Fibroblast of the aortic adventitia (primary cell): ENCODE measurements around the gene TREH. TPM values are rescaled to one million over a fixed set of nuclear protein-coding genes. Genes with fewer than 3 reads are reported as not detected.
"Not testable (repeated sequence)": the region's sequence is repeated elsewhere in the genome, so short reads cannot be mapped to it uniquely, and the experiment has no call there.

Source experiments
- DNase-seq: peaks from one replicate; pipeline ENCODE4 v3.0.0-alpha.2; 2010; ENCODE audit warnings: low read depth
- H3K4me3 ChIP-seq: 2 replicates; pipeline ENCODE4 v1.5.1; 2011; ENCODE audit warnings: low read depth, mild to moderate bottlenecking, control low read depth, low read length, moderate library complexity
- CTCF ChIP-seq: IDR thresholded peaks from 2 replicates; pipeline ENCODE4 v1.5.1; 2011; ENCODE audit warnings: mild to moderate bottlenecking, low read length, control low read depth, inconsistent platforms; ENCODE audit not compliant: insufficient read depth
- total RNA-seq: library from RNA; depleted of rRNA; stranded (reverse); fragments of >200 nt; gene quantifications from 2 replicates; pipeline ENCODE4 v1.2.3, GENCODE V29; 2012; ENCODE audit warnings: low replicate concordance

Gene TREH
- total RNA-seq, 1 donor: not detected

- TF ChIP-seq CTCF: no peak
- H3K4me3 ChIP-seq: no peak overlapping the region
- peak; percentile 30 for DNase-seq
Observed at GRCh38 chr11:118691926-118692830, 12.7 kb upstream of the TREH start.

- no peak for TF ChIP-seq CTCF
- no peak for DNase-seq
- no peak overlapping the region for H3K4me3 ChIP-seq
Observed at GRCh38 chr11:118690553-118691304, 11.3 kb upstream of the TREH start.

GRCh38 chr11:118689852-118690552, 10.6 kb upstream of the TREH start:
- H3K4me3 ChIP-seq: peak overlapping the region; percentile 53
- peak; percentile 93 for TF ChIP-seq CTCF
- peak; percentile 95 for DNase-seq

GRCh38 chr11:118689503-118689851, 10.0 kb upstream of the TREH start:
- H3K4me3 ChIP-seq: peak overlapping the region; percentile 17
- no peak for DNase-seq
- TF ChIP-seq CTCF: no peak

GRCh38 chr11:118688851-118689502, 9.5 kb upstream of the TREH start:
- no peak for DNase-seq
- TF ChIP-seq CTCF: no peak
- H3K4me3 ChIP-seq: no peak overlapping the region

- DNase-seq, H3K4me3 ChIP-seq: not testable (repeated sequence)
Observed at GRCh38 chr11:118688339-118688738, 8.9 kb upstream of the TREH start.
